Stimulated activated CD4-positive, alpha-beta T cell treated with anti-CD3 and anti-CD28 coated beads, Interleukin-2, amount 100 ng/mL, for 4 hours (primary cell): ENCODE results near the gene SLC10A4.

Source experiments
- DNase-seq: peaks from one replicate; pipeline ENCODE4 v3.0.0-alpha.2; 2020; ENCODE audit warnings: low read depth

Gene SLC10A4

GRCh38 chr4:48489683-48490011 lies 6.5 kb downstream of the SLC10A4 start:
- DNase-seq, result no peak

GRCh38 chr4:48490012-48490679 lies 7.0 kb downstream of the SLC10A4 start, which contains the start of gene ZAR1:
Gene ZAR1, plus strand, starts transcription at chr4:48490252. Its CDS starts 40 bp downstream, at chr4:48490292.
- no peak for DNase-seq

GRCh38 chr4:48490680-48491513 lies 7.8 kb downstream of the SLC10A4 start:
- no peak for DNase-seq

- DNase-seq, result no peak
Observed at GRCh38 chr4:48491514-48492176, 8.5 kb downstream of the SLC10A4 start.

GRCh38 chr4:48493452-48494100 lies 10.4 kb downstream of the SLC10A4 start:
- no peak for DNase-seq

GRCh38 chr4:48495941-48496340 lies 12.8 kb downstream of the SLC10A4 start:
- DNase-seq, result no peak

- no peak for DNase-seq
Observed at GRCh38 chr4:48498895-48499294, 15.8 kb downstream of the SLC10A4 start.

GRCh38 chr4:48499551-48500066 lies 16.5 kb downstream of the SLC10A4 start:
- DNase-seq, result no peak

GRCh38 chr4:48503233-48504025 lies 20.3 kb downstream of the SLC10A4 start:
- no peak for DNase-seq

- DNase-seq, result no peak
Observed at GRCh38 chr4:48504026-48504330, 20.8 kb downstream of the SLC10A4 start.

GRCh38 chr4:48504352-48504751 lies 21.2 kb downstream of the SLC10A4 start:
- DNase-seq, result no peak

GRCh38 chr4:48506716-48507115 lies 23.6 kb downstream of the SLC10A4 start:
- DNase-seq, result no peak

GRCh38 chr4:48509543-48509942 lies 26.4 kb downstream of the SLC10A4 start:
- no peak for DNase-seq

GRCh38 chr4:48518143-48518542 lies 35.0 kb downstream of the SLC10A4 start:
- no peak for DNase-seq

GRCh38 chr4:48526406-48526805 lies 43.3 kb downstream of the SLC10A4 start:
- DNase-seq, result no peak

GRCh38 chr4:48538358-48538757 lies 55.2 kb downstream of the SLC10A4 start:
- no peak for DNase-seq
